PC-3 (cell line): ENCODE results near the gene DHCR24. TPM values are rescaled to one million over a fixed set of nuclear protein-coding genes. Genes with fewer than 3 reads are reported as not detected.

Experiments
- ATAC-seq: fragments of 200-7000 bp; cut with Tn5 transposase; 2 replicates; pipeline ENCODE4 v1.9.1; 2020; ENCODE audit warnings: mild to moderate bottlenecking, moderate library complexity
- BruUV-seq: library from RNA; stranded (reverse); fragments of 400-500 nt; replicated peaks from 2 replicates; lab custom pipeline; 2021; lab: Mats Ljungman, UMichigan
- CTCF ChIA-PET: fragments of 300-600 bp; sonication (Branson Sonifier 250); formaldehyde crosslinking; loops from one replicate; lab custom pipeline; 2022; ENCODE audit warnings: antibody characterized with exemption; lab: Charles Lee
- POLR2A ChIA-PET: fragments of 300-600 bp; sonication (Branson Sonifier 250); formaldehyde crosslinking; loops from one replicate; lab custom pipeline; 2022; ENCODE audit warnings: antibody characterized with exemption; ENCODE audit not compliant: unreplicated experiment; lab: Charles Lee
- DNase-seq: peaks from one replicate; pipeline ENCODE4 v3.0.0-alpha.2; 2015
- H2AFZ ChIP-seq: fragments of 300-600 bp; sonication (generic); 2 replicates; pipeline ENCODE4 v1.6.0; 2016; ENCODE audit warnings: antibody characterized with exemption, low read length
- H3F3A ChIP-seq: fragments of 300-600 bp; sonication (generic); one replicate; pipeline ENCODE4 v1.6.0; 2017; ENCODE audit warnings: antibody characterized with exemption, low read length, control low read depth, mild to moderate bottlenecking; ENCODE audit not compliant: unreplicated experiment
- H3K27ac ChIP-seq: fragments of 300-600 bp; sonication (generic); 2 replicates; pipeline ENCODE4 v1.5.1; 2016; ENCODE audit warnings: mild to moderate bottlenecking, low read length
- H3K27me3 ChIP-seq: fragments of 300-600 bp; sonication (generic); 2 replicates; pipeline ENCODE4 v1.6.1; 2016; ENCODE audit warnings: low read length, mixed read lengths
- H3K36me3 ChIP-seq: fragments of 300-600 bp; sonication (generic); 2 replicates; pipeline ENCODE4 v1.6.1; 2016; ENCODE audit warnings: low read depth, mixed run types, low read length, mixed read lengths
- H3K4me1 ChIP-seq: fragments of 300-600 bp; sonication (generic); 2 replicates; pipeline ENCODE4 v1.5.1; 2016; ENCODE audit warnings: low read length; ENCODE audit not compliant: insufficient read depth
- H3K4me2 ChIP-seq: fragments of 300-600 bp; sonication (generic); 2 replicates; pipeline ENCODE4 v1.6.0; 2016; ENCODE audit warnings: low read length
- H3K4me3 ChIP-seq: fragments of 300-600 bp; sonication (generic); 2 replicates; pipeline ENCODE4 v1.5.1; 2016; ENCODE audit warnings: mild to moderate bottlenecking, low read length, mixed read lengths
- H3K79me2 ChIP-seq: fragments of 300-600 bp; sonication (generic); 2 replicates; pipeline ENCODE4 v1.6.1; 2017; ENCODE audit warnings: low read length, mixed read lengths
- H3K9ac ChIP-seq: fragments of 300-600 bp; sonication (generic); 2 replicates; pipeline ENCODE4 v1.6.0; 2016; ENCODE audit warnings: mild to moderate bottlenecking, low read length
- H3K9me2 ChIP-seq: fragments of 300-600 bp; sonication (generic); replicated peaks from 2 replicates; pipeline ENCODE4 v1.6.1; 2016; ENCODE audit warnings: mixed run types, low read length, mixed read lengths
- H3K9me3 ChIP-seq: fragments of 300-600 bp; sonication (generic); 2 replicates; pipeline ENCODE4 v1.6.1; 2016; ENCODE audit warnings: low read length, mixed read lengths
- H4K20me1 ChIP-seq: fragments of 300-600 bp; sonication (generic); 2 replicates; pipeline ENCODE4 v1.6.1; 2016; ENCODE audit warnings: low read length, mixed read lengths
- EZH2 ChIP-seq: fragments of 300-600 bp; sonication (generic); IDR thresholded peaks from one replicate; pipeline ENCODE4 v1.6.1; 2017; ENCODE audit warnings: antibody characterized with exemption, mild to moderate bottlenecking, low read length; ENCODE audit not compliant: unreplicated experiment
- EZH2phosphoT487 ChIP-seq: fragments of 300-600 bp; sonication (generic); IDR thresholded peaks from 2 replicates; pipeline ENCODE4 v1.6.1; 2018; ENCODE audit warnings: mild to moderate bottlenecking, antibody characterized with exemption, low read length, borderline replicate concordance
- intact Hi-C: fragments of 100-400 bp; cut with micrococcal nuclease; formaldehyde crosslinking; loops from 2 replicates; pipeline ENCODE4 v1.9.0; 2023
- total RNA-seq: library from RNA; depleted of rRNA; stranded (reverse); fragments of >200 nt; gene quantifications from 2 replicates; pipeline ENCODE4 v1.2.3, GENCODE V29; 2014
- TF ChIP-seq, protein P1 (sequence below): fragments of 300-600 bp; sonication (generic); conservative IDR thresholded peaks from 2 replicates; pipeline ENCODE4 v1.5.1; 2017; ENCODE audit warnings: antibody characterized with exemption, low read depth, mild to moderate bottlenecking, low read length

The DHCR24 gene
- total RNA-seq, 1 experiment from 2014 or later = 166 TPM

DNA sequence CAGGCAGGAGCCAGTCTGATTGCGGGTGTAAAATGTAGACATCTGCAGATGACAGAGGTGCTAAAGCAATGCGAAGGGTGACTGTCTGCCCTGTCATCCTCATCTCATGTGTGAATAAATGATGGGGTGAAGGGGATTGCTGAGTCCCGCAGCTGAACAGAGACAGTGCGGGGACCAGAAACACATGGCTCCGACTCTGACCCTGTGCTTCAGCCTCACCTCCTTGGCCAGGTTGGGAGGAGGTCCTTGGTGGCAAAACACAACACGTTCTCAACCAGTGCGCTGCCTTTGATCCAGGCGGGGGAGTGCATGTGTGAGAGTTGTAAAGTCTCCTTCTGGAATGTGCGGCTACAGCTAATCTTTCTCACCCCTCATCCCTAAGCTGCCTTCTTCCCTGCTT lies 53.9 kb downstream of the DHCR24 start:
- no peaks in the 10 kb centered on the region for H3K9me3 ChIP-seq
- H3F3A ChIP-seq = no peaks in the 10 kb centered on the region
- H2AFZ ChIP-seq = no peak overlapping the region
- H4K20me1 ChIP-seq = no peaks in the 10 kb centered on the region
- H3K4me3 ChIP-seq = no peak overlapping the region
- CTCF ChIA-PET = no interaction called here
- no peak overlapping the region for H3K27ac ChIP-seq
- H3K9me2 ChIP-seq = no peaks in the 10 kb centered on the region
- H3K9ac ChIP-seq = no peak overlapping the region
- intact Hi-C loops = no loop called here
- no peak overlapping the region for H3K4me2 ChIP-seq
- TF ChIP-seq EZH2 (no peak), EZH2phosphoT487 (no peak)
- TF ChIP-seq, protein P1, sequence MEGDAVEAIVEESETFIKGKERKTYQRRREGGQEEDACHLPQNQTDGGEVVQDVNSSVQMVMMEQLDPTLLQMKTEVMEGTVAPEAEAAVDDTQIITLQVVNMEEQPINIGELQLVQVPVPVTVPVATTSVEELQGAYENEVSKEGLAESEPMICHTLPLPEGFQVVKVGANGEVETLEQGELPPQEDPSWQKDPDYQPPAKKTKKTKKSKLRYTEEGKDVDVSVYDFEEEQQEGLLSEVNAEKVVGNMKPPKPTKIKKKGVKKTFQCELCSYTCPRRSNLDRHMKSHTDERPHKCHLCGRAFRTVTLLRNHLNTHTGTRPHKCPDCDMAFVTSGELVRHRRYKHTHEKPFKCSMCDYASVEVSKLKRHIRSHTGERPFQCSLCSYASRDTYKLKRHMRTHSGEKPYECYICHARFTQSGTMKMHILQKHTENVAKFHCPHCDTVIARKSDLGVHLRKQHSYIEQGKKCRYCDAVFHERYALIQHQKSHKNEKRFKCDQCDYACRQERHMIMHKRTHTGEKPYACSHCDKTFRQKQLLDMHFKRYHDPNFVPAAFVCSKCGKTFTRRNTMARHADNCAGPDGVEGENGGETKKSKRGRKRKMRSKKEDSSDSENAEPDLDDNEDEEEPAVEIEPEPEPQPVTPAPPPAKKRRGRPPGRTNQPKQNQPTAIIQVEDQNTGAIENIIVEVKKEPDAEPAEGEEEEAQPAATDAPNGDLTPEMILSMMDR = no peak
- H3K4me1 ChIP-seq = no peaks in the 10 kb centered on the region
- no peak for ATAC-seq
- H3K79me2 ChIP-seq = no peaks in the 10 kb centered on the region
- H3K36me3 ChIP-seq = no peaks in the 10 kb centered on the region
- POLR2A ChIA-PET = no interaction called here
- no peak for DNase-seq
- no TSS peak for BruUV-seq
- no peaks in the 10 kb centered on the region for H3K27me3 ChIP-seq

DNA sequence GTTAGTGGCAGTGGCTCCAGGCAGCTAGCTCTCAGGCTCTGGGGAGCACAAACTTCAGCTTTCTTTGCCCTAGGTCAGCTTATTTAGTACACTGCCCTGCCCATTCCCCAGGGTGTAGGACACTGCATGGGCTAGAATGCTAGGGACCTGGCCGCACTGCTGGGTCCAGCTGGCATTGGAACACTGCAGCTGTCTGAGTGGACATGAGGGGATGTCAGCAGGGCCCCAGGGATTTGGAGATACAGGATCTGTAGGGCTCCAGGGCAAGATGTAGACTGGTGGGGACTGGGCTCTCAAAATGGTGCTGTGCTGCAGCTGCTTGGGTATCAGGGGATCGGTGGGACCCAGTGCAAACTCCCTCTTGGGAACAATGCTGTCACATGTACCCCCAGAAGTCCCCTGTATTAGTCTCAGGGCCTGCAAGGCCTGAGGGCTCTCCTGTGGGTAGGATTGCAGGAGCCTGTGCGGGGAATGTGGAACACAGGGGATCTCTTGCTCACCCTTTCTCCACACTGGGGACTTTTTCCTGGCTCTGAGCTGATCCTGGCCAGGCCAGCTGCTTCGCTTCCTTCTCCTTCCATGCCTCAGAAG lies 60.7 kb downstream of the DHCR24 start:
- no peaks in the 10 kb centered on the region for H3K4me1 ChIP-seq
- no peaks in the 10 kb centered on the region for H3K9me3 ChIP-seq
- H3K79me2 ChIP-seq = no peaks in the 10 kb centered on the region
- no peaks in the 10 kb centered on the region for H4K20me1 ChIP-seq
- POLR2A ChIA-PET = no interaction called here
- no peak for ATAC-seq
- intact Hi-C loops = no loop called here
- no peaks in the 10 kb centered on the region for H3K27me3 ChIP-seq
- CTCF ChIA-PET = no interaction called here
- no peak overlapping the region for H3K27ac ChIP-seq
- BruUV-seq = no TSS peak
- no peak overlapping the region for H2AFZ ChIP-seq
- no peak overlapping the region for H3K4me2 ChIP-seq
- no peak overlapping the region for H3K4me3 ChIP-seq
- H3K9ac ChIP-seq = no peak overlapping the region
- H3F3A ChIP-seq = no peaks in the 10 kb centered on the region
- no peaks in the 10 kb centered on the region for H3K9me2 ChIP-seq
- no peak for DNase-seq
- H3K36me3 ChIP-seq = no peaks in the 10 kb centered on the region
- TF ChIP-seq EZH2phosphoT487 (no peak), EZH2 (no peak)
- TF ChIP-seq, protein P1 = no peak

DNA sequence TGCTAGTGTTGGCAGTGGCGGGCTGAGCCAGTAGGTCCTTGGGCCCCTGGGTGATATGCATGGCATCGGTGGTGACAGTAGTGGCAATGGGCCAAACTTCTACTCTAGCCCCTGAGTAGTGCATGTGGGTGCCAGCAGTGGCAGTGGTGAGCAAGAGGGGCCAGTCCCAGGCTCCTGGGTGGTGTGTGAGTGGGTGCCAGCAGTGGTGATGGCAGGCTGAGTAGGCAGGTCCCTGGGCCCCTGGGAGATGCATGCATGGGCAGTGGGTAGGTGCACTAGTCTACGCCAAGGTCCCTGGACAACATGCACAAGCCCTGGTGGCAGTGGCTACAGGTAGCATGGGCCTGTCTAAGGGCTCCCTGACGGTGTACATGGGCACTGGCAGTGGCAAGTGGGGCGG lies 61.3 kb downstream of the DHCR24 start:
- no peak overlapping the region for H3K4me3 ChIP-seq
- H3K4me2 ChIP-seq = no peak overlapping the region
- BruUV-seq = no TSS peak
- H3K9ac ChIP-seq = no peak overlapping the region
- no peak for ATAC-seq
- no peaks in the 10 kb centered on the region for H3K36me3 ChIP-seq
- POLR2A ChIA-PET = no interaction called here
- no peak overlapping the region for H3K27ac ChIP-seq
- H4K20me1 ChIP-seq = no peaks in the 10 kb centered on the region
- no peaks in the 10 kb centered on the region for H3K4me1 ChIP-seq
- no peak for DNase-seq
- no peaks in the 10 kb centered on the region for H3K9me3 ChIP-seq
- H2AFZ ChIP-seq = no peak overlapping the region
- CTCF ChIA-PET = no interaction called here
- H3K27me3 ChIP-seq = no peaks in the 10 kb centered on the region
- intact Hi-C loops = no loop called here
- H3F3A ChIP-seq = no peaks in the 10 kb centered on the region
- TF ChIP-seq EZH2phosphoT487 = no peak
- TF ChIP-seq, protein P1 = no peak
- TF ChIP-seq EZH2 = no peak
- H3K9me2 ChIP-seq = no peaks in the 10 kb centered on the region
- H3K79me2 ChIP-seq = no peaks in the 10 kb centered on the region
